Measurements from ENCODE around the gene CCL4. TPM values are rescaled to one million over a fixed set of nuclear protein-coding genes. Genes with fewer than 3 reads are reported as not detected.
A peak's percentile ranks its signal among the peaks of the same experiment; 100 is the strongest.

The CCL4 gene
- total and polyA plus RNA-seq, 4 experiments from 2014 or later: 1.1 to 1.3 (median 1.2) TPM

GRCh38 chr17:36066365-36066985, 37.2 kb upstream of the CCL4 start:
- H3K27ac ChIP-seq (ENCODE audit: low read depth, low read length): no peak overlapping the region
- Mint-ChIP-seq H3K4me1 (peaks cover 0 to 4% (median 1%) of the 10 kb centered on the region in 4 donors), H3K27me3 (peaks cover 0 to 4% of the 10 kb centered on the region in 2 donors), H3K36me3 (no peaks in the 10 kb centered on the region), H3K4me3 (no peak overlapping the region), H3K9me3 (no peaks in the 10 kb centered on the region), H3K27ac (peak overlapping the region in 2 of 7 donors; percentile 59 to 60)
- no peaks in the 10 kb centered on the region for H3K36me3 ChIP-seq (ENCODE audit: insufficient read depth, low read length)
- H3K4me3 ChIP-seq (ENCODE audit: low read length in 2 of 2): no peak overlapping the region
- ChIA-PET POLR2A (ENCODE audit: partially characterized antibody) (no interaction called here), CTCF (ENCODE audit: partially characterized antibody) (no interaction called here)
- no peaks in the 10 kb centered on the region for H3K27me3 ChIP-seq (ENCODE audit: insufficient read depth, low read length)
- intact Hi-C loops (cut with micrococcal nuclease): no loop called here
- peak in 2 of 5 donors; percentile 9 to 24 for DNase-seq
- no peaks in the 10 kb centered on the region for H3K9me3 ChIP-seq (ENCODE audit: control insufficient read depth in 1 of 2, low read length in 2 of 2)
- no peaks in the 10 kb centered on the region for H3K4me1 ChIP-seq (ENCODE audit: insufficient read depth, low read length)

GRCh38 chr17:36068524-36068923, 35.1 kb upstream of the CCL4 start:
- Histone ChIP-seq H3K4me1 (ENCODE audit: insufficient read depth, low read length) (no peaks in the 10 kb centered on the region), H3K27me3 (ENCODE audit: insufficient read depth, low read length) (no peaks in the 10 kb centered on the region), H3K27ac (ENCODE audit: low read depth, low read length) (no peak overlapping the region), H3K4me3 (ENCODE audit: low read length in 2 of 2) (no peak overlapping the region), H3K36me3 (ENCODE audit: insufficient read depth, low read length) (no peaks in the 10 kb centered on the region), H3K9me3 (ENCODE audit: control insufficient read depth in 1 of 2, low read length in 2 of 2) (no peaks in the 10 kb centered on the region)
- Mint-ChIP-seq H3K36me3 (no peaks in the 10 kb centered on the region), H3K4me1 (peaks cover 5 to 9% (median 6%) of the 10 kb centered on the region in 4 donors), H3K4me3 (no peak overlapping the region), H3K27ac (no peak overlapping the region), H3K27me3 (peaks cover 0 to 4% of the 10 kb centered on the region in 2 donors), H3K9me3 (no peaks in the 10 kb centered on the region)
- DNase-seq: no peak
- CTCF ChIA-PET (ENCODE audit: partially characterized antibody): interaction anchor here (0.8 to 1.1 kb wide), 3 partner anchors 10 to 219 kb away, joined by 3 read pairs; no protein-coding TSS in a partner anchor
- intact Hi-C loops (cut with micrococcal nuclease): no loop called here
- POLR2A ChIA-PET (ENCODE audit: partially characterized antibody): no interaction called here

- no peak overlapping the region for H3K27ac Mint-ChIP-seq
- CTCF ChIA-PET (ENCODE audit: partially characterized antibody): interaction anchor here (0.8 to 1.1 kb wide), 2 partner anchors 100 to 219 kb away, joined by 3 read pairs; no protein-coding TSS in a partner anchor
Measured at GRCh38 chr17:36069136-36069535, 34.5 kb upstream of the CCL4 start.

GRCh38 chr17:36070427-36070826, 33.2 kb upstream of the CCL4 start:
- no peak overlapping the region for H3K27ac Mint-ChIP-seq
- H3K4me1 Mint-ChIP-seq: peaks cover 5 to 9% (median 6%) of the 10 kb centered on the region in 4 donors
- Histone ChIP-seq H3K27ac (ENCODE audit: low read depth, low read length) (no peak overlapping the region), H3K9me3 (ENCODE audit: control insufficient read depth in 1 of 2, low read length in 2 of 2) (no peaks in the 10 kb centered on the region), H3K36me3 (ENCODE audit: insufficient read depth, low read length) (no peaks in the 10 kb centered on the region), H3K4me3 (ENCODE audit: low read length in 2 of 2) (no peak overlapping the region), H3K27me3 (ENCODE audit: insufficient read depth, low read length) (no peaks in the 10 kb centered on the region), H3K4me1 (ENCODE audit: insufficient read depth, low read length) (no peaks in the 10 kb centered on the region)
- DNase-seq: no peak
- no peak overlapping the region for H3K4me3 Mint-ChIP-seq
- H3K9me3 Mint-ChIP-seq: no peaks in the 10 kb centered on the region
- CTCF ChIA-PET (ENCODE audit: partially characterized antibody): interaction anchor here (0.9 to 1.5 kb wide), 2 partner anchors 9 to 14 kb away, joined by 3 read pairs; no protein-coding TSS in a partner anchor
- H3K36me3 Mint-ChIP-seq: no peaks in the 10 kb centered on the region
- intact Hi-C loops (cut with micrococcal nuclease): no loop called here
- H3K27me3 Mint-ChIP-seq: no peaks in the 10 kb centered on the region
- POLR2A ChIA-PET (ENCODE audit: partially characterized antibody): no interaction called here

More at GRCh38 chr17:36069136-36069535, 34.5 kb upstream of the CCL4 start:
- DNase-seq: no peak
- H3K36me3 ChIP-seq (ENCODE audit: insufficient read depth, low read length): no peaks in the 10 kb centered on the region
- no peak overlapping the region for H3K27ac ChIP-seq (ENCODE audit: low read depth, low read length)
- H3K36me3 Mint-ChIP-seq: no peaks in the 10 kb centered on the region
- no peaks in the 10 kb centered on the region for H3K4me1 ChIP-seq (ENCODE audit: insufficient read depth, low read length)
- H3K27me3 ChIP-seq (ENCODE audit: insufficient read depth, low read length): no peaks in the 10 kb centered on the region
- no peaks in the 10 kb centered on the region for H3K9me3 ChIP-seq (ENCODE audit: control insufficient read depth in 1 of 2, low read length in 2 of 2)
- intact Hi-C loops (cut with micrococcal nuclease): no loop called here
- peaks cover 5 to 9% (median 6%) of the 10 kb centered on the region in 4 donors for H3K4me1 Mint-ChIP-seq
- no peaks in the 10 kb centered on the region for H3K9me3 Mint-ChIP-seq
- H3K27me3 Mint-ChIP-seq: peaks cover 0 to 4% of the 10 kb centered on the region in 2 donors
- H3K4me3 ChIP-seq (ENCODE audit: low read length in 2 of 2): no peak overlapping the region
- POLR2A ChIA-PET (ENCODE audit: partially characterized antibody): no interaction called here
- H3K4me3 Mint-ChIP-seq: no peak overlapping the region

GRCh38 chr17:36071751-36072150, 31.9 kb upstream of the CCL4 start:
- H3K36me3 Mint-ChIP-seq: no peaks in the 10 kb centered on the region
- ChIA-PET POLR2A (ENCODE audit: partially characterized antibody) (no interaction called here), CTCF (ENCODE audit: partially characterized antibody) (interaction anchor here (1.1 to 2.5 kb wide), 7 partner anchors 8 to 124 kb away, joined by 3 to 16 read pairs (median 6); partner anchors contain the start of gene CCL18)
- Histone ChIP-seq H3K27me3 (ENCODE audit: insufficient read depth, low read length) (no peaks in the 10 kb centered on the region), H3K9me3 (ENCODE audit: control insufficient read depth in 1 of 2, low read length in 2 of 2) (no peaks in the 10 kb centered on the region), H3K4me3 (ENCODE audit: low read length in 2 of 2) (no peak overlapping the region), H3K36me3 (ENCODE audit: insufficient read depth, low read length) (no peaks in the 10 kb centered on the region), H3K27ac (ENCODE audit: low read depth, low read length) (no peak overlapping the region), H3K4me1 (ENCODE audit: insufficient read depth, low read length) (no peaks in the 10 kb centered on the region)
- H3K4me3 Mint-ChIP-seq: no peak overlapping the region
- no peak overlapping the region for H3K27ac Mint-ChIP-seq
- no peaks in the 10 kb centered on the region for H3K27me3 Mint-ChIP-seq
- H3K9me3 Mint-ChIP-seq: peaks cover 0 to 2% (median 0%) of the 10 kb centered on the region in 8 donors
- peaks cover 3 to 9% (median 5%) of the 10 kb centered on the region in 4 donors for H3K4me1 Mint-ChIP-seq
- no peak for DNase-seq
- intact Hi-C loops (cut with micrococcal nuclease): loop anchor here (1.0 kb wide), 1 partner anchor 102 kb away; no protein-coding TSS in a partner anchor

GRCh38 chr17:36072431-36073121, 31.1 kb upstream of the CCL4 start:
- Mint-ChIP-seq H3K9me3 (peaks cover 0 to 4% (median 0%) of the 10 kb centered on the region in 8 donors), H3K4me3 (peak overlapping the region in 3 of 8 donors; percentile 24 to 60 (median 27)), H3K27me3 (no peaks in the 10 kb centered on the region), H3K36me3 (no peaks in the 10 kb centered on the region), H3K27ac (peak overlapping the region in 1 of 7 donors; percentile 4), H3K4me1 (peaks cover 3 to 9% (median 5%) of the 10 kb centered on the region in 4 donors)
- intact Hi-C loops (cut with micrococcal nuclease): loop anchor here (1.0 kb wide), 1 partner anchor 103 kb away; no protein-coding TSS in a partner anchor
- Histone ChIP-seq H3K27me3 (ENCODE audit: insufficient read depth, low read length) (no peaks in the 10 kb centered on the region), H3K4me3 (ENCODE audit: low read length in 2 of 2) (no peak overlapping the region), H3K4me1 (ENCODE audit: insufficient read depth, low read length) (no peaks in the 10 kb centered on the region), H3K9me3 (ENCODE audit: control insufficient read depth in 1 of 2, low read length in 2 of 2) (no peaks in the 10 kb centered on the region), H3K36me3 (ENCODE audit: insufficient read depth, low read length) (no peaks in the 10 kb centered on the region), H3K27ac (ENCODE audit: low read depth, low read length) (no peak overlapping the region)
- ChIA-PET CTCF (ENCODE audit: partially characterized antibody) (interaction anchor here (0.6 to 2.5 kb wide), 25 partner anchors 9 to 309 kb away, joined by 3 to 22 read pairs (median 4); partner anchors contain the start of genes CCL15 and CCL18), POLR2A (ENCODE audit: partially characterized antibody) (no interaction called here)
- peak; percentile 28 to 44 (median 37) for DNase-seq

- no peak overlapping the region for H3K27ac Mint-ChIP-seq
Measured at GRCh38 chr17:36074365-36074764, 29.3 kb upstream of the CCL4 start.

More at GRCh38 chr17:36074365-36074764, 29.3 kb upstream of the CCL4 start:
- Histone ChIP-seq H3K4me3 (ENCODE audit: low read length in 2 of 2) (no peak overlapping the region), H3K27me3 (ENCODE audit: insufficient read depth, low read length) (no peaks in the 10 kb centered on the region), H3K9me3 (ENCODE audit: control insufficient read depth in 1 of 2, low read length in 2 of 2) (no peaks in the 10 kb centered on the region), H3K4me1 (ENCODE audit: insufficient read depth, low read length) (no peaks in the 10 kb centered on the region), H3K27ac (ENCODE audit: low read depth, low read length) (no peak overlapping the region), H3K36me3 (ENCODE audit: insufficient read depth, low read length) (no peaks in the 10 kb centered on the region)
- H3K27me3 Mint-ChIP-seq: no peaks in the 10 kb centered on the region
- peaks cover 3 to 9% (median 5%) of the 10 kb centered on the region in 4 donors for H3K4me1 Mint-ChIP-seq
- POLR2A ChIA-PET (ENCODE audit: partially characterized antibody): no interaction called here
- H3K9me3 Mint-ChIP-seq: peaks cover 0 to 4% (median 0%) of the 10 kb centered on the region in 8 donors
- CTCF ChIA-PET (ENCODE audit: partially characterized antibody): interaction anchor here (2.3 to 2.5 kb wide), 3 partner anchors 17 to 223 kb away, joined by 7 to 11 read pairs (median 8); no protein-coding TSS in a partner anchor
- DNase-seq: no peak
- no peak overlapping the region for H3K4me3 Mint-ChIP-seq
- H3K36me3 Mint-ChIP-seq: no peaks in the 10 kb centered on the region
- intact Hi-C loops (cut with micrococcal nuclease): no loop called here
